K562 (cell line): Measurements from ENCODE around the gene ARPC4. TPM values are rescaled to one million over a fixed set of nuclear protein-coding genes. Genes with fewer than 3 reads are reported as not detected.

Experiments
- ASH1L ChIP-seq: fragments of 450-650 bp; IDR thresholded peaks from 2 replicates; pipeline ENCODE4 v1.6.1; 2018; ENCODE audit warnings: borderline replicate concordance, mild to moderate bottlenecking, low read depth; ENCODE audit not compliant: partially characterized antibody
- CHD4 ChIP-seq: fragments of 200-600 bp; sonication (generic); IDR thresholded peaks from 3 replicates; pipeline ENCODE4 v1.6.1; 2012; ENCODE audit warnings: low read depth, mild to moderate bottlenecking, mixed read lengths, low read length, inconsistent platforms; ENCODE audit not compliant: insufficient read depth, insufficient replicate concordance, poor library complexity, severe bottlenecking
- DPF2 ChIP-seq: fragments of 450-650 bp; IDR thresholded peaks from 2 replicates; pipeline ENCODE4 v1.6.1; 2016
- E2F1 ChIP-seq: sonication (generic); formaldehyde crosslinking; IDR thresholded peaks from 2 replicates; pipeline ENCODE4 v1.8.1; 2023; ENCODE audit warnings: mild to moderate bottlenecking, missing genetic modification reagents, moderate library complexity
- ID3 ChIP-seq, 2 experiments: fragments of 250-450 bp in 1 of 2; fragments of 450-650 bp in 1 of 2; sonication (Bioruptor Pico) in 1 of 2; IDR thresholded peaks; 2 replicates each; pipeline versions ENCODE4 v1.6.1 to v1.8.0; 2016 to 2021; ENCODE audit warnings: mild to moderate bottlenecking in 2 of 2, moderate library complexity in 2 of 2, missing compliant biosample characterization in 1 of 2, missing genetic modification characterization in 1 of 2
- LCOR ChIP-seq: sonication (generic); formaldehyde crosslinking; IDR thresholded peaks from 2 replicates; pipeline ENCODE4 v1.8.0; 2022; ENCODE audit warnings: mild to moderate bottlenecking, missing genetic modification reagents
- TRIM28 ChIP-seq: fragments of 450-650 bp; IDR thresholded peaks from 2 replicates; pipeline ENCODE4 v1.6.1; 2017
- ZBTB34 ChIP-seq: fragments of 250-450 bp; sonication (Bioruptor Pico); IDR thresholded peaks from 2 replicates; pipeline ENCODE4 v1.8.0; 2021; ENCODE audit warnings: mild to moderate bottlenecking, moderate library complexity
- ZNF124 ChIP-seq: sonication (generic); formaldehyde crosslinking; IDR thresholded peaks from 2 replicates; pipeline ENCODE4 v1.8.1; 2022; ENCODE audit warnings: missing genetic modification reagents
- polyA plus RNA-seq, 8 experiments: library from polyadenylated mRNA; depleted of rRNA in 4 of 8; stranded (reverse) in 5 of 8; unstranded in 3 of 8; fragments of >200 nt; fragmentation: Nextera tagmentation in 2 of 8; fragmentation: Illumina TruSeq in 1 of 8; extraction: Ambion mirVana in 2 of 8; extraction: Trizol in 1 of 8; gene quantifications; 2 replicates each; pipeline versions ENCODE4 v1.2.1 to v1.2.3, GENCODE V29; 2011 to 2014; ENCODE audit warnings: inconsistent platforms in 1 of 8, missing spikeins in 1 of 8
- total RNA-seq, 7 experiments: library from RNA; depleted of rRNA in 6 of 7; stranded (reverse); fragments of >200 nt in 6 of 7; fragmentation: Illumina TruSeq in 2 of 7; extraction: Trizol in 2 of 7; gene quantifications; 2 replicates each; pipeline versions ENCODE4 v1.2.1 to v1.2.3, GENCODE V29; 2011 to 2021; ENCODE audit warnings: low replicate concordance in 1 of 7
- TF ChIP-seq, protein P1 (sequence below), 2 experiments: fragments of 450-650 bp; IDR thresholded peaks; 2 replicates each; pipeline ENCODE4 v1.6.1; 2016
- TF ChIP-seq, protein P2 (sequence below): fragments of 450-650 bp; formaldehyde crosslinking; IDR thresholded peaks from 2 replicates; pipeline ENCODE4 v1.4.0; 2020; ENCODE audit warnings: mild to moderate bottlenecking, moderate library complexity

Gene ARPC4
- total and polyA plus RNA-seq, 9 of the 15 experiments (the other 6 are each of a cell fraction or from before 2014, with no cell fraction given): 20.1 to 153 (median 119) TPM

GRCh38 chr3:9791790-9792404 lies 985 bp upstream of the ARPC4 start (continued):
- TF ChIP-seq, protein P1, sequence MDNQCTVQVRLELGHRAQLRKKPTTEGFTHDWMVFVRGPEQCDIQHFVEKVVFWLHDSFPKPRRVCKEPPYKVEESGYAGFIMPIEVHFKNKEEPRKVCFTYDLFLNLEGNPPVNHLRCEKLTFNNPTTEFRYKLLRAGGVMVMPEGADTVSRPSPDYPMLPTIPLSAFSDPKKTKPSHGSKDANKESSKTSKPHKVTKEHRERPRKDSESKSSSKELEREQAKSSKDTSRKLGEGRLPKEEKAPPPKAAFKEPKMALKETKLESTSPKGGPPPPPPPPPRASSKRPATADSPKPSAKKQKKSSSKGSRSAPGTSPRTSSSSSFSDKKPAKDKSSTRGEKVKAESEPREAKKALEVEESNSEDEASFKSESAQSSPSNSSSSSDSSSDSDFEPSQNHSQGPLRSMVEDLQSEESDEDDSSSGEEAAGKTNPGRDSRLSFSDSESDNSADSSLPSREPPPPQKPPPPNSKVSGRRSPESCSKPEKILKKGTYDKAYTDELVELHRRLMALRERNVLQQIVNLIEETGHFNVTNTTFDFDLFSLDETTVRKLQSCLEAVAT (IDR thresholded peaks at IDR 0.05): peak in 1 of 2 experiments; percentile 11; a peak in 1 of 4 replicates
- TF ChIP-seq CHD4: peak; percentile 97
- TF ChIP-seq ZNF124 (CRISPR knock-in tag): no peak
- TF ChIP-seq TRIM28: no peak
- TF ChIP-seq E2F1: no peak
- TF ChIP-seq LCOR (CRISPR knock-in tag): no peak
- TF ChIP-seq ASH1L: no peak
- TF ChIP-seq ID3 (CRISPR knock-in tag; IDR thresholded peaks at IDR 0.05): no peak
- TF ChIP-seq ID3 (tag; IDR thresholded peaks at IDR 0.05): 0 out of 2 replicates have a peak, but pooled peaks have one; percentile 54
- TF ChIP-seq DPF2: no peak; the same call in none of the 2 replicates
- TF ChIP-seq ZBTB34 (CRISPR knock-in tag): no peak
- TF ChIP-seq, protein P2, sequence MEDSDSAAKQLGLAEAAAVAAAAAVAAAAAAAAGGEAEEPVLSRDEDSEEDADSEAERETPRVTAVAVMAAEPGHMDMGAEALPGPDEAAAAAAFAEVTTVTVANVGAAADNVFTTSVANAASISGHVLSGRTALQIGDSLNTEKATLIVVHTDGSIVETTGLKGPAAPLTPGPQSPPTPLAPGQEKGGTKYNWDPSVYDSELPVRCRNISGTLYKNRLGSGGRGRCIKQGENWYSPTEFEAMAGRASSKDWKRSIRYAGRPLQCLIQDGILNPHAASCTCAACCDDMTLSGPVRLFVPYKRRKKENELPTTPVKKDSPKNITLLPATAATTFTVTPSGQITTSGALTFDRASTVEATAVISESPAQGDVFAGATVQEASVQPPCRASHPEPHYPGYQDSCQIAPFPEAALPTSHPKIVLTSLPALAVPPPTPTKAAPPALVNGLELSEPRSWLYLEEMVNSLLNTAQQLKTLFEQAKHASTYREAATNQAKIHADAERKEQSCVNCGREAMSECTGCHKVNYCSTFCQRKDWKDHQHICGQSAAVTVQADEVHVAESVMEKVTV: no peak
